ENCODE data around the gene MRPS14. TPM values are rescaled to one million over a fixed set of nuclear protein-coding genes. Genes with fewer than 3 reads are reported as not detected.
A peak's percentile ranks its signal among the peaks of the same experiment; 100 is the strongest.

Gene MRPS14
- total RNA-seq, 2 experiments from 2014 or later, result 35.5 to 49.6 TPM

GRCh38 chr1:174989536-174990220 lies 33.5 kb downstream of the MRPS14 start:
- intact Hi-C loops (cut with micrococcal nuclease; ENCODE audit: unreplicated experiment), result no loop called here
- Histone ChIP-seq H3K4me1 (ENCODE audit: insufficient read depth, low read length, poor library complexity, severe bottlenecking) (peaks cover 28% of the 10 kb centered on the region), H4K20me1 (ENCODE audit: insufficient read depth, low read length) (no peaks in the 10 kb centered on the region), H3K9me3 (ENCODE audit: low read length) (no peaks in the 10 kb centered on the region), H3K4me3 (ENCODE audit: low read depth, low read length, poor library complexity, severe bottlenecking) (peak overlapping the region; percentile 53), H3K36me3 (ENCODE audit: insufficient read depth, low read length) (peaks cover 92% of the 10 kb centered on the region), H2AFZ (ENCODE audit: low read length) (no peak overlapping the region), H3K79me2 (ENCODE audit: insufficient read depth, low read depth, low read length) (no peaks in the 10 kb centered on the region), H3K4me2 (ENCODE audit: low read length) (peak overlapping the region; percentile 74), H3K9me2 (ENCODE audit: insufficient read depth, low read length) (no peaks in the 10 kb centered on the region), H3K27ac (ENCODE audit: low read depth, low read length, poor library complexity, severe bottlenecking) (peak overlapping the region; percentile 44)
- BruUV-seq (replicated peaks), result no TSS peak
- no peak for TF ChIP-seq CTCF (conservative IDR thresholded peaks at IDR 0.05; ENCODE audit: low read length)
- no peak for TF ChIP-seq EZH2phosphoT487 (IDR thresholded peaks at IDR 0.05; ENCODE audit: borderline replicate concordance, low read depth, low read length)
- ChIA-PET POLR2A (interaction anchor here (0.6 to 1.6 kb wide), 7 partner anchors 9 to 250 kb away, joined by 3 to 5 read pairs (median 3); no protein-coding TSS in a partner anchor), CTCF (ENCODE audit: unreplicated experiment) (interaction anchor here (0.5 kb wide), 1 partner anchor 895 kb away, joined by 3 read pairs; no protein-coding TSS in a partner anchor)
- no peak for DNase-seq (ENCODE audit: low spot score)

DNA sequence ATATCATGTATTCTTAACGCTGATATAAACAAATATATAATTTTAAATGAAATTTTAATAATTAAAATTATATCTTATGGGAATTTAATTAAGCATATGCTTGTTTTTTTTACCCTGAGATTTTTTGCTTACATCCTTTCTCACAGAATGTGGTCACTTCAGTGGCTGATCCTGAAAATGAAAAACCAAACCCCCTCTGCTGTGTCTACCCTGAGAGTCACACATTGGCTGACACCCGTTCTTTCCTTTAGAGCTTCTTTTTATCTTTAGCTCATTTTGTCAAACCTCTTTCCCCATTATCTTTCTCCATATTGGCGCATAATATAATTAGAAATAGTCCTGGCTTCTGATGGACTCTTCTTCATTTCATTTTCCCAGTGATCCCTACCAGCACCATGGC lies 34.2 kb downstream of the MRPS14 start:
- no peak overlapping the region for H2AFZ ChIP-seq (ENCODE audit: low read length)
- H3K79me2 ChIP-seq (ENCODE audit: insufficient read depth, low read depth, low read length), result no peaks in the 10 kb centered on the region
- DNase-seq (ENCODE audit: low spot score), result no peak
- no TSS peak for BruUV-seq (replicated peaks)
- H3K4me3 ChIP-seq (ENCODE audit: low read depth, low read length, poor library complexity, severe bottlenecking), result no peak overlapping the region
- H3K4me2 ChIP-seq (ENCODE audit: low read length), result no peak overlapping the region
- POLR2A ChIA-PET, result interaction anchor here (0.6 to 1.6 kb wide), 3 partner anchors 10 to 164 kb away, joined by 3 to 5 read pairs (median 4); no protein-coding TSS in a partner anchor
- H3K36me3 ChIP-seq (ENCODE audit: insufficient read depth, low read length), result peaks cover 94% of the 10 kb centered on the region
- no peaks in the 10 kb centered on the region for H3K9me2 ChIP-seq (ENCODE audit: insufficient read depth, low read length)
- H3K9me3 ChIP-seq (ENCODE audit: low read length), result no peaks in the 10 kb centered on the region
- no peak overlapping the region for H3K27ac ChIP-seq (ENCODE audit: low read depth, low read length, poor library complexity, severe bottlenecking)
- CTCF ChIA-PET (ENCODE audit: unreplicated experiment), result no interaction called here
- intact Hi-C loops (cut with micrococcal nuclease; ENCODE audit: unreplicated experiment), result no loop called here
- TF ChIP-seq CTCF (conservative IDR thresholded peaks at IDR 0.05; ENCODE audit: low read length), result no peak
- no peak for TF ChIP-seq EZH2phosphoT487 (IDR thresholded peaks at IDR 0.05; ENCODE audit: borderline replicate concordance, low read depth, low read length)
- no peaks in the 10 kb centered on the region for H4K20me1 ChIP-seq (ENCODE audit: insufficient read depth, low read length)
- H3K4me1 ChIP-seq (ENCODE audit: insufficient read depth, low read length, poor library complexity, severe bottlenecking), result peaks cover 28% of the 10 kb centered on the region

GRCh38 chr1:174988539-174988938 lies 34.7 kb downstream of the MRPS14 start:
- Histone ChIP-seq H3K4me2 (ENCODE audit: low read length) (no peak overlapping the region), H3K27ac (ENCODE audit: low read depth, low read length, poor library complexity, severe bottlenecking) (peak overlapping the region; percentile 15), H3K36me3 (ENCODE audit: insufficient read depth, low read length) (peaks cover 94% of the 10 kb centered on the region), H3K9me2 (ENCODE audit: insufficient read depth, low read length) (no peaks in the 10 kb centered on the region), H3K4me3 (ENCODE audit: low read depth, low read length, poor library complexity, severe bottlenecking) (no peak overlapping the region), H3K9me3 (ENCODE audit: low read length) (peaks cover 1% of the 10 kb centered on the region; the same call in 1 of the 2 replicates), H3K4me1 (ENCODE audit: insufficient read depth, low read length, poor library complexity, severe bottlenecking) (peaks cover 28% of the 10 kb centered on the region), H2AFZ (ENCODE audit: low read length) (no peak overlapping the region), H3K79me2 (ENCODE audit: insufficient read depth, low read depth, low read length) (no peaks in the 10 kb centered on the region), H4K20me1 (ENCODE audit: insufficient read depth, low read length) (no peaks in the 10 kb centered on the region)
- BruUV-seq (replicated peaks), result no TSS peak
- TF ChIP-seq EZH2phosphoT487 (IDR thresholded peaks at IDR 0.05; ENCODE audit: borderline replicate concordance, low read depth, low read length) (no peak), CTCF (conservative IDR thresholded peaks at IDR 0.05; ENCODE audit: low read length) (no peak)
- DNase-seq (ENCODE audit: low spot score), result no peak
- intact Hi-C loops (cut with micrococcal nuclease; ENCODE audit: unreplicated experiment), result no loop called here
- POLR2A ChIA-PET, result interaction anchor here (1.0 to 1.6 kb wide), 2 partner anchors 10 to 164 kb away, joined by 4 to 5 read pairs; no protein-coding TSS in a partner anchor
- CTCF ChIA-PET (ENCODE audit: unreplicated experiment), result no interaction called here

Data from OCI-LY7 (cell line).